ENCODE measurements around the gene ZNF503.

ZNF503 gene

GRCh38 chr10:75431180-75432111 lies 29.9 kb upstream of the ZNF503 start, which contains the start of gene LRMDA:
TSS of gene LRMDA (plus strand) at chr10:75431624.
- no peak for DNase-seq (ENCODE audit: low read depth in 3 of 3)

GRCh38 chr10:75430000-75430763 lies 28.6 kb upstream of the ZNF503 start:
- DNase-seq (ENCODE audit: low read depth in 3 of 3): no peak

DNA sequence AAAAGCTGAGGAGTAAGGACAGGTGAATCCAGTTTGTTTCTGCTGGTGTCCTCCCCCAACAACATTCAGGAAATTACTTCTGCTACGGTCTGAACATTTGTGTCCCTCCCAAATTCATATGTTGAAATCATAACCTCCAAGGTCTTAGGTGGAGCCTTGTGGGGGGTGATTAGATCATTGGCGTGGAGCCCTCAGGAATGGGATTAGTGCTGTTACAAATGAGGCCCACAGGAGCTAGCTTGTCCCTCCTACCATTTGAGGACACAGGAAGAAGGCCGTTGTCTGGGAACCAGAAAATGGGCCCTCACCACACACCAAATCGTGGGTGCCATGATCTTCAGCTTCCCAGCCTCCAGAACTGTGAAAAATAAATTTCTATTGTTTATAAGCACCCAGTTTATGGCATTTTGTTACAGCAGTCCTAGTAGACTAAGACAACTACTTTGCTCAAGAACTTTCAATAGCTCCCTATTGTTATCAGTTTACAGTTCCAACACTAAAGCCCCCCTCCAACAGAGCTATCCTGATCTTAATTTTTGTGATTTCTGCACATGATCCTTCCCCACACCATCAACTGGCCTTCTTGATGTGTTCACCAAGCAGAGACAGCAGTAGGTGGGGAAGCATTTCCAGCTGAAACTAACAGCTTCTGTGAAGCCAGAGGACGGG lies 27.7 kb upstream of the ZNF503 start:
- no peak for DNase-seq (ENCODE audit: low read depth in 3 of 3)

DNA sequence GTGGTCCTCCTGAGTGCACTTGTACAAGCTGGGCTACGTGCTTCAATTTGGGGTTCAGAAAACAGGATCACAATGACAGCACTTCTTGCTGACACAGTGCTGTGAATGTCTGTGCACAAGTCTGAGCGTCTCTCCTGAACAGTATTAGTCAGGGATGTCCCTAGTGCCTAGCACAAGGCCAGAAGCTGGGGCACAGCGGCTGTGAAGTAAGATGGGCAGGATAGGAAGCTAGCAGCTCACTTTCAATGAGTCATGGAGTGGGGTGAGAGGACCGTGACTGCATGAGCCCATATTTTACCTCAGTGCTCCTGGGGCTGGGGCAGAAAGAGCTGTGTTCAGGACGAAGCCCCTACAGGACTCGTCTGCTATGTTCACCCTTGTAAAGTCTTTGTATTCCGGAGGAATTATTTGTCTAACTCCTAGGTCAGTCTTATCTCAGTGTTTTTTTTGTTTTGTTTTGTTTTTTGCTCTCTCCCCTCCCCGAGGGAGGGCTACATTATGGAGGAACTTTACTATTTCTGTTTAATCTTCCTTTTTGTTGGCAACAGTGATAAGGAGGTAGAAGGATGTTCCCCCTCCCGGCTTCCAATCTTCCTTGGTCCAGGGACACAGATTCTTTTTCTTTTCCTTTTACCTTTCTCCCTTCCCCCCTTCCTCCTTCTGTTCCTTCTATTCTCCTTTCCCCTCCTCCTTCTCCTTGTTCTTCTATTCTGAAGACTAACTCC lies 27.0 kb upstream of the ZNF503 start:
- no peak for DNase-seq (ENCODE audit: low read depth in 3 of 3)

DNA sequence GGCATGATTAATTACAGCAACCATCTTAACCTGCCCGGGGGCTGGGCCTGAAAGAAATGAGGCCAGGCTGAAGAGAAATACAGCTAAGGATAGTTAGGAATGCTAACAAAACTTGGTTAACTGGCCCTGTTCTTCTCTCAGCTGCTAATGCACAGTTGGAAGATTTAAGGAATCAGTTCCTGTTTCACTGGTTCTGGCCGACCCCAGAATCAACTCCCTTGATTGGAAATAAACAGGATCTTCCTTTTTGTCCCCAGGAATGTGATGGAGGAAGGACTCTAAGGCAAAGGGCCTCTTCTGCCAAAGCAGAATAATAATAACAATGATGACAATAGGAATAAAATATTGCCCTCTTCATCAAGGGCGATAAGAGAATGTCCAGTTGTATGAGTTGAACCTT lies 26.4 kb upstream of the ZNF503 start:
- DNase-seq (ENCODE audit: low read depth in 3 of 3): no peak

DNA sequence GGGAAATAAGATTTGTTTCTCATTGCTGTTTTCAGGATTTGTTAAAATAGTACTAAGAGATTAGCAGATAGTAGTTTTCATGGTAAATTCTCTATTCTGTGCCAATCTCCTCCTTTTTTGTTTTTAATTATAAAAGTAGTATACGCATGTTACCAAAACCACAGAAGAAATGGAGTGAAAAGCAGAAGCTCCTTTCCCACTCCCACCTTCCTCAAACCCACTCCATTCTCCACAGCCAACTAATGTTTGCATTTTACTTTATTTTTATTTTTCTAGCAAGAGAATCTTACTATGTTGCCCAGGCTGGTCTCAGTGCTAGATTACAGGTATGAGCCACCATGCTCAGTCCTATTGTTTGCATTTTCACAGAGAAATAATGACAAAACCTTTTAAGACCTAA lies 25.3 kb upstream of the ZNF503 start:
- no peak for DNase-seq (ENCODE audit: low read depth in 3 of 3)

- no peak for DNase-seq (ENCODE audit: low read depth in 3 of 3)
Measured at GRCh38 chr10:75425291-75426079, 23.9 kb upstream of the ZNF503 start.

GRCh38 chr10:75424571-75424970 lies 23.0 kb upstream of the ZNF503 start:
- DNase-seq (ENCODE audit: low read depth in 3 of 3): no peak

- DNase-seq (ENCODE audit: low read depth in 3 of 3): no peak
Measured at GRCh38 chr10:75422913-75423312, 21.3 kb upstream of the ZNF503 start.

DNA sequence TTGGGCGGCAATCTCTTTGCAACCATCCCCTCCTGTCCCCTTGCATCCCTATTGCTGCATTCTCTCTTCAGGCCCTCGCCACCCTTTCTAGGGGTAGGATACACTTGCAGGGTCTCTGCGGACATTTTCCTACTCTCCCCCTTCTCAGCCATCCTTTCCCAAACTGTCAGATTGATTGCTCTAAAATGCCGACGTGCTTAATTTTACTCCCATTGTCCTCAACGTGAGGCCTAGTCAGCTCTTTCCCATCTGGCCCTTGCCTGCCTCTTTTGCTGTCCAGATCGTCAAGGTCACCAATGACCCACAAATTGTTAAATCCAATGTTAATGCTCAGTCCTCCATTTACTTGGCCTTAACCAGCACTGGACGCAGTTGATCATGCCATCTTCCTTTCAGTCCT lies 17.1 kb upstream of the ZNF503 start:
- no peak for DNase-seq (ENCODE audit: low read depth in 3 of 3)

DNA sequence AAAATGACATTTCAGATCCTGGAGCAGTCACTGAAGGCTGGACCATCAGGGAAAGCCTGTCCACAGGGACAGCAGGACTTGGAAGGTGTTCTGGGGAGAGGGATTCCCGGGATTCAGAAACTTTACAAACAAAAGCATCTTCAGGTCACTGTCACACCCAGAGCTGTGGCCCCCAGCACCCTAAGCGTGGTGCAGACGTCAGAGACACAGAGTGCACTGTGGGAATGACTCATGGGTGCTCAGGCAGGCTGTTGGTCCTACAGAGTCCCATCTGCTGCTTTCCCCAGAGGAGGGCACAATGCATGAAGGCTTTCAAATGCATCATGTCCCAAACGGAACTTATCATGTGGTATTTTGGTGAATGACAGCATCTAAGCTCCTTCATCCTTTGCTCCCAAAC lies 16.7 kb upstream of the ZNF503 start:
- DNase-seq (ENCODE audit: low read depth in 3 of 3): no peak

- no peak for DNase-seq (ENCODE audit: low read depth in 3 of 3)
Measured at GRCh38 chr10:75417522-75417927, 16.0 kb upstream of the ZNF503 start.

GRCh38 chr10:75414527-75414926 lies 13.0 kb upstream of the ZNF503 start:
- no peak for DNase-seq (ENCODE audit: low read depth in 3 of 3)

- DNase-seq (ENCODE audit: low read depth in 3 of 3): no peak
Measured at GRCh38 chr10:75410132-75411005, 8.8 kb upstream of the ZNF503 start.

DNA sequence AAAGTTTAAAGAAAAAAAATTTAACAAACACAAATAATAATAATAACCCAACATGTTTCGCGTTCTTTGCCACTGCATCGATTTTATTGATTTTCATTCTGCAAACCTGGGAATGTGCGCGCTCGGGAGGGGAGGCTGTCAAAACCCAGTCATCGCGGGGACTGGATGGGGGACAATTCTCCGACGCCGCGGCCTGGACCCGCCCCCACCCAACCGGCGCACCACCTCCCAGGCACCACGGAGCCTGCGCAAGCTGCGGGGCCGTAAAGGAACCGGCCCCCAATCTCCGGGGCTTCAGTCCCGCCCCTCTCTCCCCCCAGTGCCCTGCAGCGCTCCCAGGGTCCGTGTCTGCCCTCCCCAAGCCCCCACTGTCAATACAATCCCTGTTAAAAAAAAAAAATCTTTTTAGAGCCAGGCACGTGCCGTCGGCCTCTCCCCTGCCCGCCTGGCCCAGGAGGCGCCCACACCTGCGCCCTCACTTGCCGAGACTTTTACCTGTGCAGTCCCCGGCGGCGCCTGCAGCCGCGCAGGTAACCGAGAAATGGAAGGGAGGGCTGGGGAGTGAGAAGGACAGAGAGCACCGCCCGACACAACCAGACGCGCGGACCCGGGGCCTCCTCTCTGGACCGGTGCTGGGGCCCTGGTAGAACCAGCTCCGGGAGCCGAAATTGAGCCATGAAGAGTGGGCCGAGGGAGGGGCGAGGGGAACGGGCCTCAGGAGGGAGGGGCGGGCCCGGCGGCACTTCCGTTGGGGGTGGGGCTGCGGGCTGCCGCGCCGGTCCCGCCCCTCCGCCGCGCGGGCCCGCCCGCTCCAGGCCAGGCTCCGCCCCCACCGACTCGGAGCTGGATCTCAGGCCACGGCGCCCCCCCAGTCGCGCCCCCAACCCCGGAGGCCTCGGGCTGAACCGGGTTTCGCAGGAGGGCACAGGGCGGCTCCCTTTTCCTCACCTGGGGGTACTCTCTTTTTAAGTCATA lies 7.6 kb upstream of the ZNF503 start:
- no peak for DNase-seq (ENCODE audit: low read depth in 3 of 3)

GRCh38 chr10:75408509-75408875 lies 6.9 kb upstream of the ZNF503 start:
- DNase-seq (ENCODE audit: low read depth in 3 of 3): no peak

- DNase-seq (ENCODE audit: low read depth in 3 of 3): no peak
Measured at GRCh38 chr10:75407713-75408508, 6.3 kb upstream of the ZNF503 start.

GRCh38 chr10:75407224-75407712 lies 5.7 kb upstream of the ZNF503 start:
- DNase-seq (ENCODE audit: low read depth in 3 of 3): no peak
